ENCODE results near the gene TM2D3.

The TM2D3 gene

GRCh38 chr15:101625980-101626379 lies 26.2 kb downstream of the TM2D3 start:
- H3K4me1 ChIP-seq (ENCODE audit: insufficient read depth, low read length) = no peaks in the 10 kb centered on the region
- no peak overlapping the region for H2AFZ ChIP-seq (ENCODE audit: low read depth, low read length)
- H3K9me3 ChIP-seq (ENCODE audit: low read length) = peaks cover 5% of the 10 kb centered on the region
- no peaks in the 10 kb centered on the region for H3K36me3 ChIP-seq (ENCODE audit: insufficient read depth, low read length)
- no peaks in the 10 kb centered on the region for H3K27me3 ChIP-seq (ENCODE audit: insufficient read depth, low read length)
- no peak overlapping the region for H3K4me3 ChIP-seq (ENCODE audit: low read length)

GRCh38 chr15:101625184-101625583 lies 27.0 kb downstream of the TM2D3 start:
- Histone ChIP-seq H3K4me1 (ENCODE audit: insufficient read depth, low read length) (no peaks in the 10 kb centered on the region), H3K36me3 (ENCODE audit: insufficient read depth, low read length) (no peaks in the 10 kb centered on the region), H3K4me3 (ENCODE audit: low read length) (no peak overlapping the region), H3K27me3 (ENCODE audit: insufficient read depth, low read length) (no peaks in the 10 kb centered on the region), H2AFZ (ENCODE audit: low read depth, low read length) (no peak overlapping the region), H3K9me3 (ENCODE audit: low read length) (peaks cover 5% of the 10 kb centered on the region)

GRCh38 chr15:101623367-101624304 lies 28.5 kb downstream of the TM2D3 start:
- no peak overlapping the region for H2AFZ ChIP-seq (ENCODE audit: low read depth, low read length)
- H3K36me3 ChIP-seq (ENCODE audit: insufficient read depth, low read length) = no peaks in the 10 kb centered on the region
- H3K27me3 ChIP-seq (ENCODE audit: insufficient read depth, low read length) = no peaks in the 10 kb centered on the region
- peaks cover 5% of the 10 kb centered on the region for H3K9me3 ChIP-seq (ENCODE audit: low read length)
- H3K4me3 ChIP-seq (ENCODE audit: low read length) = no peak overlapping the region
- no peaks in the 10 kb centered on the region for H3K4me1 ChIP-seq (ENCODE audit: insufficient read depth, low read length)

GRCh38 chr15:101621961-101622360 lies 30.2 kb downstream of the TM2D3 start:
- no peak overlapping the region for H3K4me3 ChIP-seq (ENCODE audit: low read length)
- no peaks in the 10 kb centered on the region for H3K4me1 ChIP-seq (ENCODE audit: insufficient read depth, low read length)
- H3K9me3 ChIP-seq (ENCODE audit: low read length) = peaks cover 5% of the 10 kb centered on the region
- H3K36me3 ChIP-seq (ENCODE audit: insufficient read depth, low read length) = no peaks in the 10 kb centered on the region
- H2AFZ ChIP-seq (ENCODE audit: low read depth, low read length) = no peak overlapping the region
- H3K27me3 ChIP-seq (ENCODE audit: insufficient read depth, low read length) = no peaks in the 10 kb centered on the region

- Histone ChIP-seq H3K36me3 (ENCODE audit: insufficient read depth, low read length) (no peaks in the 10 kb centered on the region), H3K4me3 (ENCODE audit: low read length) (no peak overlapping the region), H2AFZ (ENCODE audit: low read depth, low read length) (no peak overlapping the region), H3K27me3 (ENCODE audit: insufficient read depth, low read length) (no peaks in the 10 kb centered on the region), H3K9me3 (ENCODE audit: low read length) (peaks cover 5% of the 10 kb centered on the region), H3K4me1 (ENCODE audit: insufficient read depth, low read length) (peaks cover 11% of the 10 kb centered on the region)
Observed at GRCh38 chr15:101620671-101621070, 31.5 kb downstream of the TM2D3 start.

- Histone ChIP-seq H3K36me3 (ENCODE audit: insufficient read depth, low read length) (no peaks in the 10 kb centered on the region), H3K4me3 (ENCODE audit: low read length) (no peak overlapping the region), H2AFZ (ENCODE audit: low read depth, low read length) (no peak overlapping the region), H3K27me3 (ENCODE audit: insufficient read depth, low read length) (no peaks in the 10 kb centered on the region), H3K9me3 (ENCODE audit: low read length) (peaks cover 5% of the 10 kb centered on the region), H3K4me1 (ENCODE audit: insufficient read depth, low read length) (peaks cover 11% of the 10 kb centered on the region)
Observed at GRCh38 chr15:101619615-101619865, 32.6 kb downstream of the TM2D3 start.

GRCh38 chr15:101618851-101619614 lies 33.1 kb downstream of the TM2D3 start:
- H2AFZ ChIP-seq (ENCODE audit: low read depth, low read length) = no peak overlapping the region

GRCh38 chr15:101618076-101618475 lies 34.1 kb downstream of the TM2D3 start:
- no peaks in the 10 kb centered on the region for H3K36me3 ChIP-seq (ENCODE audit: insufficient read depth, low read length)

More at GRCh38 chr15:101618851-101619614, 33.1 kb downstream of the TM2D3 start:
- no peaks in the 10 kb centered on the region for H3K27me3 ChIP-seq (ENCODE audit: insufficient read depth, low read length)
- peaks cover 5% of the 10 kb centered on the region for H3K9me3 ChIP-seq (ENCODE audit: low read length)
- no peaks in the 10 kb centered on the region for H3K36me3 ChIP-seq (ENCODE audit: insufficient read depth, low read length)
- peaks cover 11% of the 10 kb centered on the region for H3K4me1 ChIP-seq (ENCODE audit: insufficient read depth, low read length)
- H3K4me3 ChIP-seq (ENCODE audit: low read length) = no peak overlapping the region

GRCh38 chr15:101617390-101617965 lies 34.7 kb downstream of the TM2D3 start:
- Histone ChIP-seq H3K27me3 (ENCODE audit: insufficient read depth, low read length) (no peaks in the 10 kb centered on the region), H3K4me1 (ENCODE audit: insufficient read depth, low read length) (peaks cover 11% of the 10 kb centered on the region), H2AFZ (ENCODE audit: low read depth, low read length) (no peak overlapping the region), H3K9me3 (ENCODE audit: low read length) (no peaks in the 10 kb centered on the region), H3K36me3 (ENCODE audit: insufficient read depth, low read length) (no peaks in the 10 kb centered on the region), H3K4me3 (ENCODE audit: low read length) (no peak overlapping the region)

More at GRCh38 chr15:101618076-101618475, 34.1 kb downstream of the TM2D3 start:
- no peaks in the 10 kb centered on the region for H3K27me3 ChIP-seq (ENCODE audit: insufficient read depth, low read length)
- H3K4me3 ChIP-seq (ENCODE audit: low read length) = no peak overlapping the region
- no peak overlapping the region for H2AFZ ChIP-seq (ENCODE audit: low read depth, low read length)
- H3K9me3 ChIP-seq (ENCODE audit: low read length) = peaks cover 2% of the 10 kb centered on the region
- peaks cover 11% of the 10 kb centered on the region for H3K4me1 ChIP-seq (ENCODE audit: insufficient read depth, low read length)

- Histone ChIP-seq H2AFZ (ENCODE audit: low read depth, low read length) (no peak overlapping the region), H3K36me3 (ENCODE audit: insufficient read depth, low read length) (no peaks in the 10 kb centered on the region), H3K9me3 (ENCODE audit: low read length) (no peaks in the 10 kb centered on the region), H3K4me1 (ENCODE audit: insufficient read depth, low read length) (peaks cover 11% of the 10 kb centered on the region), H3K4me3 (ENCODE audit: low read length) (no peak overlapping the region), H3K27me3 (ENCODE audit: insufficient read depth, low read length) (no peaks in the 10 kb centered on the region)
Observed at GRCh38 chr15:101615986-101616848, 36.0 kb downstream of the TM2D3 start.

GRCh38 chr15:101615414-101615985 lies 36.7 kb downstream of the TM2D3 start:
- no peaks in the 10 kb centered on the region for H3K36me3 ChIP-seq (ENCODE audit: insufficient read depth, low read length)
- no peak overlapping the region for H2AFZ ChIP-seq (ENCODE audit: low read depth, low read length)
- H3K4me1 ChIP-seq (ENCODE audit: insufficient read depth, low read length) = peaks cover 11% of the 10 kb centered on the region
- H3K27me3 ChIP-seq (ENCODE audit: insufficient read depth, low read length) = no peaks in the 10 kb centered on the region
- no peak overlapping the region for H3K4me3 ChIP-seq (ENCODE audit: low read length)
- H3K9me3 ChIP-seq (ENCODE audit: low read length) = no peaks in the 10 kb centered on the region

- Histone ChIP-seq H3K36me3 (ENCODE audit: insufficient read depth, low read length) (no peaks in the 10 kb centered on the region), H2AFZ (ENCODE audit: low read depth, low read length) (no peak overlapping the region), H3K4me3 (ENCODE audit: low read length) (no peak overlapping the region), H3K27me3 (ENCODE audit: insufficient read depth, low read length) (no peaks in the 10 kb centered on the region), H3K4me1 (ENCODE audit: insufficient read depth, low read length) (peaks cover 11% of the 10 kb centered on the region), H3K9me3 (ENCODE audit: low read length) (no peaks in the 10 kb centered on the region)
Observed at GRCh38 chr15:101614761-101615160, 37.4 kb downstream of the TM2D3 start.
